NCI-H510A treated with DMSO at 0.1 percent for 48 hours (cell line): Measurements from ENCODE around the gene HEPACAM2.

ENCODE experiments used
- DNase-seq: peaks from one replicate; lab custom pipeline; 2025; lab: John Stamatoyannopoulos, UW

The HEPACAM2 gene

GRCh38 chr7:93147363-93147762, 78.9 kb downstream of the HEPACAM2 start:
- DNase-seq, result no peak

GRCh38 chr7:93146472-93147141, 79.7 kb downstream of the HEPACAM2 start:
- DNase-seq, result no peak

DNA sequence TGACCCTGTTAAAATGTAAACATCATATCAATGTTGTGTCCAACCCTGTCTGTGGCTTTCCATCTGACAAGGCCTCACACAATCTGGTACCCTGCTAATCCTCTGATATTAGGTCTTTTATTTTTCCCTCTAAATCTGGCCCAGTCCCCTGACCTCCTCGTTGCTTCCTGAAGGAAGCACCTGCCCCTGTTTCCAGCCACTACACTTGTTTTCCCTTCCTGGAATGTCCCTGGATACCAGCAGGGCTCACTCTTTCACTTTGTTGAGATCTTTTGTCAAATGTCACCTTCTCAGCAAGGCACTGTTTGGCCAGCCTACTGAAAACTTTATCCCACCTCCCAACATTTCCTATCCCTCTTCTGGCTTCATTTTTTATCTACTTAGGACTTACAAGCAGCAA, 80.2 kb downstream of the HEPACAM2 start:
- DNase-seq, result no peak

DNA sequence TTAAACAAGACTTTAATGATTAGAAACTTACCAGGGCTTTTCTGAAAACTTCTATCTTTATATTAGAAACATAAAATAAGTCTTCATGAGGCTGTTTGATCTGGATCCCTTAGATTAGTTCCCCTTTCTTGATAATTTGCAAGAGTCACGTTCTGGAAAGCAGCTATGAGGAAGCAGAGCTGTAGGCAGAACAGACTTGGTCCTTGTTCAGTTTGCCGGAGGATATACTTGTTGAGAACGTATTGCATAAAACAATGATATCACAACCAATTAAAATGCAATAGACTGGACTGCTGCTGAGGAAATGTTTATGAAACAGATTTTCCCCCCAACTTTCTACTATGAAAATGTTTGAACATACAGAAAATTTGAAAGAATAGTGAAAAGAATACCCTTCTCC, 80.9 kb downstream of the HEPACAM2 start:
- no peak for DNase-seq

DNA sequence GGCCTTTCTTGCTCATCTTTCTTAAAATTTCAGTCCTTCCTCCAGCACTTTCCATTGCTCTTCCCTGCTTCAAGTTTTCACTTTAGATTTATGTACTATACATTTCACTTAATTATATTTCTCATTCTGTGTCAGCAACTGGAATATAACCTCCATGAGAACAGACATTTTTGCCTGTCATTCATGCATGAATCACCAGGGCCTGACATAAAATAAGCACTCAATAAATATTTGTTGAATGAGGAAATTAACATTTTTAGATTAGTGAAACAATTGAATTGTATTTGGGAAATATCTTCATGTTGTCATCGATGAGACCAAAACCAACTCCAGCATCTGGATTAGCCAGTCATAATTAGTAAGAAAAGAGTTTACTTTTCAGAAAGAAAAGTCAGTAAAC, 84.1 kb downstream of the HEPACAM2 start:
- no peak for DNase-seq

DNA sequence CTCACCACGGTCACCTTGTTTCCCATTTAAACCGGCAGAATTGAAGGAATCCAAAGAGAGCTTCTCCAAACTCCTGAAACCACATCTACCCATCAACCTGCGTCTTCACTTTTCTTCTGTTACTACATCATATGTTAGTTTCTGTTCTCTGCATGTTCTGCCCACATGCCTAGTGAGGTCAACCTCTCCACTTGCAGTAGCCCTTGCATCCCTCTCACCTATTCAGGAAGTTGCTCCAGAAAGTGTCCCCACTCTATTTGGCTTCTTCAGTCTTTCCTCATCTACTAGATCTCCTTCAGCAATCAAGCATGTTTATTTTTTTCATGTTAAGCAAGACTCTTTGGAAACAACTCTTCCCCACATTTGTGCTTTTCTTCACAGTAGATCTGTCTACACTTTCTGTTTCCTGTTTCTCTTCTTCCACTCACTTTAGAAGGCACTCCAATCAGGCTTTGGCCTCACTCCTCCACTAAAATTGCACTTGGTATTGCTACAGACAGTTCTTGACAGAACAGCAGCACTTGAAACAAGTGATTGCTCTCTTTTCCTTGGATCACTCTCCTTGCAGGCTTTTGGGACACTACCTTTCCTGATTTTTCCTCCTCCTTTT, 85.6 kb downstream of the HEPACAM2 start:
- DNase-seq, result no peak

DNA sequence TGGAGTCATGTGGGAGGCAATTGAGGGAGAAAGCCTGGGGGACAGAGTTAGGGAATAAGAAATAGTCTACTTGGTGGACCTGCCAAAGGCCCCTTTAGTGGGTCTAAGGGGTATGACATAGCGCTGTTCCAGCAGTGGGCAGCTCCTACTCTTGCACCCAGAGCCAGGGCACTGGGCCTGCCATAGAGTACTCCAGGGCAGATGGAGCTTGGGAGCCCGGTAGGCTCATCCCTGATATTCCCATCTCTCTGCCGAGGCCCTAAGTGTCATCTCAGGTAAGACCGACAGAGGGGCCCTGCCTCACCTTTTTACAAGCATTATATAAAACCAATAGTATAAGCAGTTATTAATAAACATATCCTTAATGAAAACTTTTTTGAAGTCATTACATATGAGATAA, 87.7 kb downstream of the HEPACAM2 start:
- DNase-seq, result no peak
